ENCODE measurements around the gene VPS13D.

The VPS13D gene

GRCh38 chr1:12482988-12483387, 253.2 kb downstream of the VPS13D start:
- TF ChIP-seq, protein P1, sequence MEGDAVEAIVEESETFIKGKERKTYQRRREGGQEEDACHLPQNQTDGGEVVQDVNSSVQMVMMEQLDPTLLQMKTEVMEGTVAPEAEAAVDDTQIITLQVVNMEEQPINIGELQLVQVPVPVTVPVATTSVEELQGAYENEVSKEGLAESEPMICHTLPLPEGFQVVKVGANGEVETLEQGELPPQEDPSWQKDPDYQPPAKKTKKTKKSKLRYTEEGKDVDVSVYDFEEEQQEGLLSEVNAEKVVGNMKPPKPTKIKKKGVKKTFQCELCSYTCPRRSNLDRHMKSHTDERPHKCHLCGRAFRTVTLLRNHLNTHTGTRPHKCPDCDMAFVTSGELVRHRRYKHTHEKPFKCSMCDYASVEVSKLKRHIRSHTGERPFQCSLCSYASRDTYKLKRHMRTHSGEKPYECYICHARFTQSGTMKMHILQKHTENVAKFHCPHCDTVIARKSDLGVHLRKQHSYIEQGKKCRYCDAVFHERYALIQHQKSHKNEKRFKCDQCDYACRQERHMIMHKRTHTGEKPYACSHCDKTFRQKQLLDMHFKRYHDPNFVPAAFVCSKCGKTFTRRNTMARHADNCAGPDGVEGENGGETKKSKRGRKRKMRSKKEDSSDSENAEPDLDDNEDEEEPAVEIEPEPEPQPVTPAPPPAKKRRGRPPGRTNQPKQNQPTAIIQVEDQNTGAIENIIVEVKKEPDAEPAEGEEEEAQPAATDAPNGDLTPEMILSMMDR (IDR thresholded peaks at IDR 0.05; ENCODE audit: low read length), result no peak
- no peak for TF ChIP-seq EZH2 (IDR thresholded peaks at IDR 0.05; ENCODE audit: borderline replicate concordance, low read length)
- no peaks in the 10 kb centered on the region for H4K20me1 ChIP-seq (ENCODE audit: insufficient read depth, low read length)
- no peak overlapping the region for H3K9ac ChIP-seq (ENCODE audit: low read length)
- no peaks in the 10 kb centered on the region for H3K36me3 ChIP-seq (ENCODE audit: insufficient read depth, low read length)
- H3K4me2 ChIP-seq (ENCODE audit: low read length), result no peak overlapping the region
- no peaks in the 10 kb centered on the region for H3K9me3 ChIP-seq (ENCODE audit: low read length)
- no peaks in the 10 kb centered on the region for H3F3A ChIP-seq (ENCODE audit: insufficient read depth, low read length)
- no peak overlapping the region for H3K4me3 ChIP-seq (ENCODE audit: low read depth, low read length, poor library complexity, severe bottlenecking)
- H3K4me1 ChIP-seq (ENCODE audit: insufficient read depth, low read length, severe bottlenecking), result peaks cover 7% of the 10 kb centered on the region
- H3K27me3 ChIP-seq (ENCODE audit: insufficient read depth, low read length), result no peaks in the 10 kb centered on the region
- H3K27ac ChIP-seq (ENCODE audit: low read depth, low read length, poor library complexity, severe bottlenecking), result no peak overlapping the region
- no peaks in the 10 kb centered on the region for H3K79me2 ChIP-seq (ENCODE audit: insufficient read depth, low read length)
- no peak overlapping the region for H2AFZ ChIP-seq (ENCODE audit: low read length)
- no peaks in the 10 kb centered on the region for H3K9me2 ChIP-seq (ENCODE audit: low read depth, low read length)

- Histone ChIP-seq H3K4me2 (ENCODE audit: low read length) (no peak overlapping the region), H3K4me1 (ENCODE audit: insufficient read depth, low read length, severe bottlenecking) (peaks cover 7% of the 10 kb centered on the region), H3F3A (ENCODE audit: insufficient read depth, low read length) (no peaks in the 10 kb centered on the region), H2AFZ (ENCODE audit: low read length) (no peak overlapping the region), H4K20me1 (ENCODE audit: insufficient read depth, low read length) (no peaks in the 10 kb centered on the region), H3K9me3 (ENCODE audit: low read length) (no peaks in the 10 kb centered on the region), H3K4me3 (ENCODE audit: low read depth, low read length, poor library complexity, severe bottlenecking) (no peak overlapping the region), H3K79me2 (ENCODE audit: insufficient read depth, low read length) (no peaks in the 10 kb centered on the region), H3K9ac (ENCODE audit: low read length) (no peak overlapping the region), H3K36me3 (ENCODE audit: insufficient read depth, low read length) (no peaks in the 10 kb centered on the region; the same call in 1 of the 2 replicates), H3K27ac (ENCODE audit: low read depth, low read length, poor library complexity, severe bottlenecking) (no peak overlapping the region), H3K9me2 (ENCODE audit: low read depth, low read length) (no peaks in the 10 kb centered on the region), H3K27me3 (ENCODE audit: insufficient read depth, low read length) (no peaks in the 10 kb centered on the region)
- TF ChIP-seq, protein P1 (IDR thresholded peaks at IDR 0.05; ENCODE audit: low read length), result no peak
- no peak for TF ChIP-seq EZH2 (IDR thresholded peaks at IDR 0.05; ENCODE audit: borderline replicate concordance, low read length)
These were observed 255.6 kb downstream of the VPS13D start for GRCh38 chr1:12485231-12486058.

GRCh38 chr1:12486059-12486341, 256.2 kb downstream of the VPS13D start:
- no peak overlapping the region for H3K4me2 ChIP-seq (ENCODE audit: low read length)
- no peaks in the 10 kb centered on the region for H3K9me3 ChIP-seq (ENCODE audit: low read length)
- peaks cover 3% of the 10 kb centered on the region for H3K4me1 ChIP-seq (ENCODE audit: insufficient read depth, low read length, severe bottlenecking)
- no peaks in the 10 kb centered on the region for H4K20me1 ChIP-seq (ENCODE audit: insufficient read depth, low read length)
- H3F3A ChIP-seq (ENCODE audit: insufficient read depth, low read length), result no peaks in the 10 kb centered on the region
- H3K9ac ChIP-seq (ENCODE audit: low read length), result no peak overlapping the region
- no peak overlapping the region for H3K4me3 ChIP-seq (ENCODE audit: low read depth, low read length, poor library complexity, severe bottlenecking)
- TF ChIP-seq EZH2 (IDR thresholded peaks at IDR 0.05; ENCODE audit: borderline replicate concordance, low read length), result no peak
- TF ChIP-seq, protein P1 (IDR thresholded peaks at IDR 0.05; ENCODE audit: low read length), result no peak
- no peaks in the 10 kb centered on the region; the same call in 1 of the 2 replicates for H3K36me3 ChIP-seq (ENCODE audit: insufficient read depth, low read length)
- no peaks in the 10 kb centered on the region for H3K27me3 ChIP-seq (ENCODE audit: insufficient read depth, low read length)
- no peaks in the 10 kb centered on the region for H3K9me2 ChIP-seq (ENCODE audit: low read depth, low read length)
- H2AFZ ChIP-seq (ENCODE audit: low read length), result no peak overlapping the region
- H3K27ac ChIP-seq (ENCODE audit: low read depth, low read length, poor library complexity, severe bottlenecking), result no peak overlapping the region
- no peaks in the 10 kb centered on the region for H3K79me2 ChIP-seq (ENCODE audit: insufficient read depth, low read length)
